Measurements from ENCODE around the gene RAB40C.

- TF ChIP-seq, protein P1, sequence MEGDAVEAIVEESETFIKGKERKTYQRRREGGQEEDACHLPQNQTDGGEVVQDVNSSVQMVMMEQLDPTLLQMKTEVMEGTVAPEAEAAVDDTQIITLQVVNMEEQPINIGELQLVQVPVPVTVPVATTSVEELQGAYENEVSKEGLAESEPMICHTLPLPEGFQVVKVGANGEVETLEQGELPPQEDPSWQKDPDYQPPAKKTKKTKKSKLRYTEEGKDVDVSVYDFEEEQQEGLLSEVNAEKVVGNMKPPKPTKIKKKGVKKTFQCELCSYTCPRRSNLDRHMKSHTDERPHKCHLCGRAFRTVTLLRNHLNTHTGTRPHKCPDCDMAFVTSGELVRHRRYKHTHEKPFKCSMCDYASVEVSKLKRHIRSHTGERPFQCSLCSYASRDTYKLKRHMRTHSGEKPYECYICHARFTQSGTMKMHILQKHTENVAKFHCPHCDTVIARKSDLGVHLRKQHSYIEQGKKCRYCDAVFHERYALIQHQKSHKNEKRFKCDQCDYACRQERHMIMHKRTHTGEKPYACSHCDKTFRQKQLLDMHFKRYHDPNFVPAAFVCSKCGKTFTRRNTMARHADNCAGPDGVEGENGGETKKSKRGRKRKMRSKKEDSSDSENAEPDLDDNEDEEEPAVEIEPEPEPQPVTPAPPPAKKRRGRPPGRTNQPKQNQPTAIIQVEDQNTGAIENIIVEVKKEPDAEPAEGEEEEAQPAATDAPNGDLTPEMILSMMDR (IDR thresholded peaks at IDR 0.05), result peak; percentile 11
- TF ChIP-seq EZH2 (IDR thresholded peaks at IDR 0.05), result no peak
- no peak for TF ChIP-seq EZH2phosphoT487 (IDR thresholded peaks at IDR 0.05)
Measured at GRCh38 chr16:585351-585750, 4.5 kb upstream of the RAB40C start.

Measured in neural progenitor cell (in vitro differentiated cells).